HCT116 (cell line): ENCODE measurements around the gene UBR2.

ENCODE experiments used
- CTCF ChIP-seq, 3 experiments: fragments of 200-600 bp in 1 of 3; sonication (generic) in 1 of 3; IDR thresholded peaks in 2 of 3; conservative IDR thresholded peaks in 1 of 3; 2 replicates each; pipeline ENCODE4 v1.5.1; 2012 to 2017; ENCODE audit warnings: low read depth in 2 of 3, low read length in 2 of 3, antibody characterized with exemption in 1 of 3, borderline replicate concordance in 1 of 3, control low read depth in 1 of 3, mild to moderate bottlenecking in 1 of 3, mixed read lengths in 1 of 3, mixed run types in 1 of 3, moderate library complexity in 1 of 3; ENCODE audit not compliant: insufficient read depth in 1 of 3
- EZH2 ChIP-seq: fragments of 200-600 bp; sonication (generic); IDR thresholded peaks from 2 replicates; pipeline ENCODE4 v1.6.1; 2017; ENCODE audit warnings: antibody characterized with exemption, mixed run types
- EZH2phosphoT487 ChIP-seq: fragments of 200-600 bp; IDR thresholded peaks from 2 replicates; pipeline ENCODE4 v1.6.1; 2018; ENCODE audit warnings: antibody characterized with exemption, borderline replicate concordance
- JUND ChIP-seq: IDR thresholded peaks from 2 replicates; pipeline ENCODE4 v1.6.1; 2012
- POLR2A ChIP-seq: IDR thresholded peaks from 2 replicates; pipeline ENCODE4 v1.7.0; 2011; ENCODE audit warnings: borderline replicate concordance; ENCODE audit not compliant: insufficient read depth, insufficient read length; ENCODE audit errors: extremely low read depth
- POLR2AphosphoS5 ChIP-seq: IDR thresholded peaks from 2 replicates; pipeline ENCODE4 v1.6.1; 2011; ENCODE audit warnings: mild to moderate bottlenecking, low read depth, low read length, moderate library complexity
- REST ChIP-seq: IDR thresholded peaks from 2 replicates; pipeline ENCODE4 v1.6.1; 2012; ENCODE audit warnings: low read depth
- ZFX ChIP-seq: fragments of 450-650 bp; IDR thresholded peaks from 2 replicates; pipeline ENCODE4 v1.6.1; 2017

DNA sequence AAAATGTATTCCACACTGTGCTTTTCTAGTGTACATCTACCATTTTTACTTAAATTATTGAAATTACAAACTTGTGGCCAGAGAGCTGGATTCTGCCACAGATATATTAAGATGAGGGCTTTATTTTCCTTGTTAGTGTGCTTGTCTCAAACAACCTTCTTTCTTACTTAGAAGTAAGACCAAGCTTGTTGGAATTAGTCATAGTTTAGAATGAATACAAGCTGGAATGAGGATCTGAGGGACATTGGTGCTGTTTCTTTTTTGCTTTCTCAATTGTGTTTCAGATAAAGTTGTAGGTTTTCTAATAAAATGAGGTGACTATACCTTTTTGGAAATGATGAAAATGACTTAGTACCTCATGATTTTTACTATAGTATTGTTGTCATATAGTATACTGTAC lies 40.3 kb downstream of the UBR2 start:
- no peak for TF ChIP-seq POLR2A
- TF ChIP-seq CTCF (IDR thresholded peaks at IDR 0.05 in 2 of 3, conservative IDR thresholded peaks at IDR 0.05 in 1 of 3; ENCODE audit: borderline replicate concordance in 1 of 3, insufficient read depth in 1 of 3, low read depth in 2 of 3, low read length in 2 of 3) = no peak
- TF ChIP-seq JUND = no peak
- TF ChIP-seq REST = no peak
- no peak for TF ChIP-seq EZH2phosphoT487
- TF ChIP-seq EZH2 = no peak
- TF ChIP-seq POLR2AphosphoS5 = no peak
- no peak for TF ChIP-seq ZFX
